Stimulated activated naive B cell treated with anti-CD40 and anti-IgM and Interleukin-4, amounts not matched to agents 10 μg/mL and 1 μg/mL and 100 μg/mL, for 72 hours (primary cell): ENCODE measurements around the gene CT47C1.

ENCODE experiments used
- ATAC-seq, 2 donors: fragments of 150-1000 bp; cut with Tn5 transposase; replicated peaks; 2 replicates each; pipeline ENCODE4 v1.10.0; 2021; ENCODE audit warnings: moderate library complexity in 1 of 2
- DNase-seq: peaks from one replicate; pipeline ENCODE4 v3.0.0; 2021
- H3K27ac Mint-ChIP-seq: one replicate; pipeline ENCODE4 v1.8.0; 2022; ENCODE audit warnings: mild to moderate bottlenecking, mixed read lengths
- H3K27me3 Mint-ChIP-seq, 2 donors: one replicate each; pipeline ENCODE4 v1.8.0; 2022; ENCODE audit warnings: mixed read lengths in 2 of 2
- H3K36me3 Mint-ChIP-seq, 2 donors: one replicate each; pipeline ENCODE4 v1.8.0; 2022; ENCODE audit warnings: mixed read lengths in 2 of 2, mild to moderate bottlenecking in 1 of 2
- H3K4me1 Mint-ChIP-seq, 2 donors: one replicate each; pipeline ENCODE4 v1.8.0; 2022; ENCODE audit warnings: mixed read lengths in 2 of 2, mild to moderate bottlenecking in 1 of 2
- H3K4me3 Mint-ChIP-seq, 2 donors: one replicate each; pipeline ENCODE4 v1.8.0; 2022; ENCODE audit warnings: mild to moderate bottlenecking in 2 of 2, mixed read lengths in 2 of 2, moderate library complexity in 1 of 2
- H3K9me3 Mint-ChIP-seq, 2 donors: one replicate each; pipeline ENCODE4 v1.8.0; 2022; ENCODE audit warnings: mixed read lengths in 2 of 2, mild to moderate bottlenecking in 1 of 2

Gene CT47C1

DNA sequence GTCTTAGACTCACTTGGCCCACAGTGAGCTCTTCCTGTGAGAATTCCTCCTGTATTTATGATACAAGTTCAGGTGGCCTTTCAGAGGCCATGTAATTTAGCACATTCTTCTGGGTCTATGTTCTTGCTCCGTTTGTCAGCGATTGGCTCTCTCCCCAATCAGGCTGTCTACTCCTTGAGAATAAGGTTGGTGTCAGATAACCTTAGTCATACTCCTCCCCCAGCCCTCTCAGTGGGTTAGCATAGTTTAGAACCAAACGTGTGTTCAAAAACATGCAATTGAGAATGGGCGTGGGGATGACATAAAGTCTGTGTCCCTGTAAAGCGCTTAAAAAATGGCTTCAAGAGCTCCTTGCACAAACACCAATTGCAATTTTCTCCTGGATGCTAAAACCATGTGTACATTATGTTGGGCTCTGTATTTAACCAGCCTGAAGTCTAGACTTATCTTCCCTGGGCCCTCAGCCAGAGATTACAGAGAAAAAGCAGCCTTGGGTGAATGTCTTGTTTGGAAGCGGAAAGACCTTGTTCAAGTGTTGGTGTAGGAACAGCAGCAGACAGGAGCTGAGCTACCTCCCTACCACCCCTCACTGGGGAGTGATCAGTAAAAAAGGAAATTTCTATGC lies 9.9 kb upstream of the CT47C1 start:
- Mint-ChIP-seq H3K27me3 (peaks cover 10 to 24% of the 10 kb centered on the region in 2 donors), H3K4me1 (no peaks in the 10 kb centered on the region), H3K9me3 (no peaks in the 10 kb centered on the region), H3K36me3 (no peaks in the 10 kb centered on the region), H3K27ac (no peak overlapping the region), H3K4me3 (no peak overlapping the region)
- no peak for ATAC-seq
- no peak for DNase-seq

GRCh38 chrX:119063428-119063827 lies 9.4 kb upstream of the CT47C1 start:
- Mint-ChIP-seq H3K27me3 (peaks cover 10 to 24% of the 10 kb centered on the region in 2 donors), H3K36me3 (no peaks in the 10 kb centered on the region), H3K27ac (no peak overlapping the region), H3K4me3 (no peak overlapping the region), H3K9me3 (no peaks in the 10 kb centered on the region), H3K4me1 (no peaks in the 10 kb centered on the region)
- ATAC-seq (no peak), DNase-seq (no peak)

GRCh38 chrX:119067023-119067739 lies 5.6 kb upstream of the CT47C1 start:
- H3K9me3 Mint-ChIP-seq = no peaks in the 10 kb centered on the region
- H3K27me3 Mint-ChIP-seq = peaks cover 10 to 12% of the 10 kb centered on the region in 2 donors
- no peaks in the 10 kb centered on the region for H3K36me3 Mint-ChIP-seq
- DNase-seq = peak; percentile 42
- H3K27ac Mint-ChIP-seq = no peak overlapping the region
- H3K4me1 Mint-ChIP-seq = peaks cover 5 to 7% of the 10 kb centered on the region in 2 donors
- H3K4me3 Mint-ChIP-seq = no peak overlapping the region
- peak; percentile 87 to 91 for ATAC-seq

- ATAC-seq (peak; percentile 33 to 41), DNase-seq (no peak)
- H3K4me3 Mint-ChIP-seq = no peak overlapping the region
- no peaks in the 10 kb centered on the region for H3K36me3 Mint-ChIP-seq
- H3K4me1 Mint-ChIP-seq = peaks cover 5 to 7% of the 10 kb centered on the region in 2 donors
- peaks cover under 1 to 5% of the 10 kb centered on the region in 2 donors for H3K27me3 Mint-ChIP-seq
- no peak overlapping the region for H3K27ac Mint-ChIP-seq
- no peaks in the 10 kb centered on the region for H3K9me3 Mint-ChIP-seq
These were observed 3.7 kb upstream of the CT47C1 start for GRCh38 chrX:119069128-119069527.

- ATAC-seq = no peak
These were observed 3.0 kb upstream of the CT47C1 start for GRCh38 chrX:119069762-119070161.

DNA sequence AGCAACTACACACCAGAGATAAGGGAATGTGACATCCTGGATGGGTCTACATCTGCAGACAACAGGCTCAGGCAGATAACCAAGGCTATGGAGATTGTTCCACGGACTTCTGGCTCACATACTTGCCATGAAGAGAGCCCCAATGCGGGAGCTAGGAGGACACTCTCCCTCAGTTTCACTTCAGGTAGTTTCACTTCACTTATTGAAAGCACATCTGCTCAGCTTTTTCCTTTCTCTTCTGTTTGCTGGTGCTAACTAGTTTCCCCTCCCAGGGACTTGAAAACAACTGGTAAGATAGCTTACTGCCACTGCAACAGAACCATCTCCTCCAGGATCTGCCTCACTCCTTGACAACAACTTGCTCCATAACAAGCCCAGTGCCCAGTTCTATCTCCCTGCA lies 1.4 kb upstream of the CT47C1 start:
- Mint-ChIP-seq H3K4me3 (no peak overlapping the region), H3K36me3 (no peaks in the 10 kb centered on the region), H3K27me3 (peaks cover 0 to 4% of the 10 kb centered on the region in 2 donors), H3K9me3 (no peaks in the 10 kb centered on the region), H3K4me1 (peaks cover 5 to 7% of the 10 kb centered on the region in 2 donors), H3K27ac (no peak overlapping the region)
- no peak for DNase-seq
- ATAC-seq = peak; percentile 49 to 50

More at GRCh38 chrX:119069762-119070161, 3.0 kb upstream of the CT47C1 start:
- Mint-ChIP-seq H3K27me3 (peaks cover 2 to 4% of the 10 kb centered on the region in 2 donors), H3K4me1 (peaks cover 5 to 7% of the 10 kb centered on the region in 2 donors), H3K4me3 (no peak overlapping the region), H3K9me3 (no peaks in the 10 kb centered on the region), H3K27ac (no peak overlapping the region), H3K36me3 (no peaks in the 10 kb centered on the region)
- no peak for DNase-seq

DNA sequence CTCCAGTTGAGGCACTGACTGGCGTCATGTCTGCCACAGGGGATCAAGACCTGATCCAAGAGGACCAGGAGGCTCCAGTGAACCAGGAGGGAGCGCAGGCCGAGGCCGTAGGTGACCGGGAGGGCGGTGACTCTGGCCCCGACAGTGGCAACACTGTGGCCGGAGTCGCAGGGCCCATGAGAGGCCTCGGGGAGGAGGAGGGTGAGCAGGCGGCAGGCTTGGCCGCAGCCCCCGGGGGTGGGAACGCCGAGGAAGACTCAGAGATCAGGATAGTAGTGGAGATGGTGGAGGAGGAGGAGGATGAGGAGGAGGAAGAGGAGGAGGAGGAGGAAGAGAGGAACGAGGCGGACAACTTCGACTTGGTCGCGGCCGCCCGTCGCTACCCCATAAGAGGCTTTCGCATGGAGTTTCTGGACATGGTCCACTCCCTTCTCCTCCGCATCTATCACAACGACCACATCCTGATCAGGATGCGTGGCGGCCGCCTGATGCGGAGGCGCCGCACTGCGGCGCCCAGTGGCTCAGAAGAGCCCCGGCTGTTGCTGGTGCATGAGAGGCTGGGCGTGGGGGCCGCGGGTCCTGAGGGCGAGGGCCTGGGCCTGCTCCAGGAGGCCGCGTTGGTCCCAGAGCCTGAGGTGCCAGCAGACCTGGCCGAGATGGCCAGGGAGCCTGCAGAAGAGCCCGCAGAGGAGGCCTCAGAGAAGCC lies 560 bp downstream of the CT47C1 start:
- DNase-seq (no peak), ATAC-seq (no peak)
- Mint-ChIP-seq H3K27ac (no peak overlapping the region), H3K9me3 (no peaks in the 10 kb centered on the region), H3K4me3 (no peak overlapping the region), H3K4me1 (peaks cover 5 to 7% of the 10 kb centered on the region in 2 donors), H3K36me3 (no peaks in the 10 kb centered on the region), H3K27me3 (peaks cover 0 to 9% of the 10 kb centered on the region in 2 donors)

DNA sequence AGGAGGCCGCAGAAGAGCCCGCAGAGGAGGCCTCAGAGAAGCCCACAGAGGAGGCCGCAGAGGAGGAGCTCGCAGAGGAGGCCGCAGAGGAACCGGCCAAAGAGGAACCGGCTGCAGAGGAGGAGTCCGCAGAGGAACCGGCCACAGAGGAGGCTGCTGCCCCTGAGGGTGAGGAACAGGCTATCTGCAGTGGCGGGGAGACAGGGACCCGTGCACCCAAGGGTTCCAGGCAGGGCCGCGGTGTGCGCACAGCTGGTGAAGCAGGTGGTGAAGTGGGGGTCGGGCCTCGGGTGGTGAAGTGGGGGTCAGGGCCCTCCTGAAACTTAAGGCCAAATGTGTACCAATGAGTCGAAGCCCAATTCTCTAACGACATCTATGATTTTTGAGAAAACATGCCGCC lies 1.1 kb downstream of the CT47C1 start:
- no peak overlapping the region for H3K27ac Mint-ChIP-seq
- no peak overlapping the region for H3K4me3 Mint-ChIP-seq
- DNase-seq = no peak
- no peaks in the 10 kb centered on the region for H3K36me3 Mint-ChIP-seq
- no peaks in the 10 kb centered on the region for H3K9me3 Mint-ChIP-seq
- no peak for ATAC-seq
- H3K4me1 Mint-ChIP-seq = peaks cover 5 to 7% of the 10 kb centered on the region in 2 donors
- peaks cover 0 to 9% of the 10 kb centered on the region in 2 donors for H3K27me3 Mint-ChIP-seq

DNA sequence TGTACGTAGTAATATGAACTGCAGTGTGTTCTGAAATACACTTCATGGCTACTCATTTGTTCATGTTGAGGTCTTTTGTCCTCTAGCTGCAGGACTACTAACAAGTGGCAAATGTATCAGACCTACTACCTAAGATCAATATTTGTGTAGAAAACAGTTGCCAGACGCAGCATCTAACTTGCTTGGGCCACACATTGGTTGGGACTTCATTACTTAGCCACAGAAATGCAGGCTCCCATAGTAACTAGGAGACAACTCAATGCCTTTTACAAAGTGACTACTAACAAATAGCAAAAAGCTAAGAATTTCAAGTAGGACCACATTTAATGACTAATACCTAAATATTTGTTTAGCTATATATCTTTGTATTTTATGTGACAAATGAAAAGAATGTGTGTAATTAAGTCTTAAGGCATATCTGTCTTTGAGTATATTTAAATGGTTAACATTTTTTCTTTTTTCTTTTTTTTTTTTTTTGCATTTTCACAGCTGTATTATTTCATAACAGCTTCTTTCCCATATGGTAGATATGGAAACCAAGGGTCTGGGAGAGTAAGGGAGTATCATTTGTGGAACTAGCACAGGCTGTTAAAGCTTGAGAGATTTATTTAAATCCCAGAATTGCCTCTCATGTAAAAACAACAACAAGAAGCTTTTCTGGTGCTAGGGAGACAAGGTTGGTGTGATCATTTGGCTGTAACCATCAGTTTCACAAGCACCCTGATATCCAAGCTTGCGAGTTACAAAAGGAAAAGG lies 2.7 kb downstream of the CT47C1 start:
- H3K9me3 Mint-ChIP-seq = no peaks in the 10 kb centered on the region
- no peak overlapping the region for H3K4me3 Mint-ChIP-seq
- H3K36me3 Mint-ChIP-seq = no peaks in the 10 kb centered on the region
- H3K4me1 Mint-ChIP-seq = peaks cover 5 to 7% of the 10 kb centered on the region in 2 donors
- ATAC-seq (no peak), DNase-seq (no peak)
- no peak overlapping the region for H3K27ac Mint-ChIP-seq
- peaks cover 9 to 20% of the 10 kb centered on the region in 2 donors for H3K27me3 Mint-ChIP-seq

DNA sequence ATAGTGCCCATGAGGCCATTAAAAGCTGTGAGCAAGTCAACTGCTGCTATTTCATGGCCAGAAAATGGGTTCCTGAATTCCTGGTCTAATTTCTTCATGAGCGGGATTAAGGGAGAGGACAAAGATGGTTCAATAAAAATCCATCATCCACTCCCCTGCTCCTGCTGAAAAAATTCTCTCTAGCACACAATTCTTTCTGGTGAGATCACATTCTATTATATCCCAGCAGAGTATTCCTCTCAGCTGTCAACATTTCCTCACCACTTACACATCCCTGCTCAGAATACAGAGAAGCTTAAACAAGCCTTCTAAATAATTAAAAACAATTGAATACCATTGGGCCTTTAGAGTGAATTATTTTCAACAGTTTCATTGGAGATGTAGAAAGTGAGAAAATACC lies 9.5 kb downstream of the CT47C1 start:
- H3K36me3 Mint-ChIP-seq = no peaks in the 10 kb centered on the region
- no peak for DNase-seq
- peaks cover 9 to 21% of the 10 kb centered on the region in 2 donors for H3K27me3 Mint-ChIP-seq
- no peaks in the 10 kb centered on the region for H3K9me3 Mint-ChIP-seq
- H3K27ac Mint-ChIP-seq = no peak overlapping the region
- no peak overlapping the region for H3K4me3 Mint-ChIP-seq
- no peaks in the 10 kb centered on the region for H3K4me1 Mint-ChIP-seq
- no peak for ATAC-seq

GRCh38 chrX:119084766-119085165 lies 12.0 kb downstream of the CT47C1 start:
- Mint-ChIP-seq H3K9me3 (no peaks in the 10 kb centered on the region), H3K4me3 (no peak overlapping the region), H3K36me3 (no peaks in the 10 kb centered on the region), H3K27ac (no peak overlapping the region), H3K27me3 (peaks cover 2 to 13% of the 10 kb centered on the region in 2 donors), H3K4me1 (peaks cover 3 to 7% of the 10 kb centered on the region in 2 donors)
- ATAC-seq = no peak
- no peak for DNase-seq

- Mint-ChIP-seq H3K27me3 (no peaks in the 10 kb centered on the region), H3K4me1 (peaks cover 5 to 8% of the 10 kb centered on the region in 2 donors), H3K9me3 (no peaks in the 10 kb centered on the region), H3K4me3 (no peak overlapping the region), H3K36me3 (no peaks in the 10 kb centered on the region), H3K27ac (no peak overlapping the region)
- ATAC-seq (no peak), DNase-seq (no peak)
These were observed 14.3 kb downstream of the CT47C1 start for GRCh38 chrX:119087121-119087520.

- no peaks in the 10 kb centered on the region for H3K27me3 Mint-ChIP-seq
- peaks cover 5 to 8% of the 10 kb centered on the region in 2 donors for H3K4me1 Mint-ChIP-seq
- DNase-seq (no peak), ATAC-seq (peak; percentile 46 to 60)
- H3K36me3 Mint-ChIP-seq = no peaks in the 10 kb centered on the region
- no peak overlapping the region for H3K4me3 Mint-ChIP-seq
- H3K9me3 Mint-ChIP-seq = no peaks in the 10 kb centered on the region
- H3K27ac Mint-ChIP-seq = no peak overlapping the region
These were observed 16.8 kb downstream of the CT47C1 start for GRCh38 chrX:119089619-119090018.

DNA sequence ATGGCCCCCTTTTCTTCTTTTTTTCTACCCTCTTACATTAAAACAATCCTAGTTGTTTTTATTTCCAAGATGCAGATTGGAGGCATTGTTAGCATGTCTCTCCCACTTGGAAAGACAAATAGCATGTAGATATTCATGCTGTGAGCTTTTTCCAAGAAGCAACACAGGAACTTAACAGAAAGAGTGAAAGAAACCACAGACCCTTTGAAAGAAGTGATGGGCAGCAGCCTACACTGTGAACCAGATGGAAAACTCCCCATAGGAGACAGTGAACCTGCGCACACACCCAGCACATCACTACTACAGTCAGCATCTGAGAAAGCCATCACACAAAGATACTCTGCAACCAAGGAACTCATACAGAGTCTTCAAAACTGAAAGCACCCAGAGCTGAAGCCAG lies 17.8 kb downstream of the CT47C1 start:
- no peaks in the 10 kb centered on the region for H3K9me3 Mint-ChIP-seq
- no peak for DNase-seq
- H3K27ac Mint-ChIP-seq = no peak overlapping the region
- no peak overlapping the region for H3K4me3 Mint-ChIP-seq
- peaks cover 5 to 8% of the 10 kb centered on the region in 2 donors for H3K4me1 Mint-ChIP-seq
- ATAC-seq = no peak
- no peaks in the 10 kb centered on the region for H3K27me3 Mint-ChIP-seq
- H3K36me3 Mint-ChIP-seq = no peaks in the 10 kb centered on the region
